Suprapubic skin (tissue), 4 donors: ENCODE data around the gene FRMD1.

Source experiments
- EP300 ChIP-seq: sonication (generic); formaldehyde crosslinking; IDR thresholded peaks from one replicate; pipeline ENCODE4 v1.6.1; 2017; ENCODE audit warnings: antibody characterized with exemption
- POLR2A ChIP-seq, 2 donors: fragments of 450-650 bp; IDR thresholded peaks; one replicate each; pipeline ENCODE4 v1.6.1; 2017; ENCODE audit warnings: antibody characterized with exemption in 2 of 2, mild to moderate bottlenecking in 2 of 2, moderate library complexity in 2 of 2
- POLR2AphosphoS5 ChIP-seq, 3 donors: sonication (generic); formaldehyde crosslinking; IDR thresholded peaks; one replicate each; pipeline ENCODE4 v1.6.1; 2017; ENCODE audit warnings: antibody characterized with exemption in 3 of 3
- TF ChIP-seq, protein P1 (sequence below), 2 donors: fragments of 200-600 bp in 1 of 2; fragments of 450-650 bp in 1 of 2; sonication (generic) in 1 of 2; IDR thresholded peaks; one replicate each; pipeline ENCODE4 v1.5.1; 2016 to 2019; ENCODE audit warnings: antibody characterized with exemption in 2 of 2, mild to moderate bottlenecking in 1 of 2, moderate library complexity in 1 of 2

DNA sequence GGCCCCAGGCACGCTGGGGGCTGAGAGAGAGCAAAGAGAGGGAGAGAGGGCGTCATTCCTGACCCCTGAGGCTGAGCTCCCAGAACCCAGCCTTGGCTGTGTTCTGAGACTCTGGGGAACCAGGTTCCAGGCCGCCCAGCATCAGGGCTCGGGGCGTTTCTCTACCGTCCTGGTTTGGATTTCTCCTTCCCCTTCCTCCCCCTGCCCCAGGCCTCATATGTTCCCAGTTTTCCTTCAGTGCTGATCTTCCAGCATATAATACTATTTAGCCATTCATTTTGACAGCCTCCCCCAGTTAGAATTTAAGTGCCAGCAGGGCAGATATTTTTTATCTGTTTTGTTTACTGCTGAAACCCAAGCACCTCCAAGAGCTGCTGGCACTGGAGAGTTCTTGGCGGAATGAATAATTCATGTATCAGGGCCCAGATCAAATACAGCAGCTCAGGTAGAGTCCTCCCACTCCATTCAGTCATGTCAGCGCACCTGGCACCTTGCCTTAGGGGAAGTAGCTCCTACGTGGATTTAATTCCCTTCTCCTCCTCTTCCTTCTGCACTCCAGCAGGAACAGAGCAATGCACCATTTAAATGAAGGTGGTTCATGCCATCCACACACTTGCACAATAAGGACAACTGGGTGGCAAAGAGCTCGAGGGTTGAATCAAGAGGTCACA, 23.4 kb upstream of the FRMD1 start:
- TF ChIP-seq, protein P1, sequence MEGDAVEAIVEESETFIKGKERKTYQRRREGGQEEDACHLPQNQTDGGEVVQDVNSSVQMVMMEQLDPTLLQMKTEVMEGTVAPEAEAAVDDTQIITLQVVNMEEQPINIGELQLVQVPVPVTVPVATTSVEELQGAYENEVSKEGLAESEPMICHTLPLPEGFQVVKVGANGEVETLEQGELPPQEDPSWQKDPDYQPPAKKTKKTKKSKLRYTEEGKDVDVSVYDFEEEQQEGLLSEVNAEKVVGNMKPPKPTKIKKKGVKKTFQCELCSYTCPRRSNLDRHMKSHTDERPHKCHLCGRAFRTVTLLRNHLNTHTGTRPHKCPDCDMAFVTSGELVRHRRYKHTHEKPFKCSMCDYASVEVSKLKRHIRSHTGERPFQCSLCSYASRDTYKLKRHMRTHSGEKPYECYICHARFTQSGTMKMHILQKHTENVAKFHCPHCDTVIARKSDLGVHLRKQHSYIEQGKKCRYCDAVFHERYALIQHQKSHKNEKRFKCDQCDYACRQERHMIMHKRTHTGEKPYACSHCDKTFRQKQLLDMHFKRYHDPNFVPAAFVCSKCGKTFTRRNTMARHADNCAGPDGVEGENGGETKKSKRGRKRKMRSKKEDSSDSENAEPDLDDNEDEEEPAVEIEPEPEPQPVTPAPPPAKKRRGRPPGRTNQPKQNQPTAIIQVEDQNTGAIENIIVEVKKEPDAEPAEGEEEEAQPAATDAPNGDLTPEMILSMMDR (IDR thresholded peaks at IDR 0.05): no peak
- TF ChIP-seq POLR2A (IDR thresholded peaks at IDR 0.05): no peak
- TF ChIP-seq POLR2AphosphoS5 (IDR thresholded peaks at IDR 0.05): no peak
- TF ChIP-seq EP300: no peak
